HCT116 (cell line): ENCODE data around the gene NET1. TPM values are rescaled to one million over a fixed set of nuclear protein-coding genes. Genes with fewer than 3 reads are reported as not detected.

Experiments used
- ATAC-seq: fragments of 200-7000 bp; cut with Tn5 transposase; 2 replicates; pipeline ENCODE4 v1.9.1; 2020; ENCODE audit warnings: mild to moderate bottlenecking, moderate library complexity
- BruUV-seq: library from RNA; stranded (reverse); fragments of 400-500 nt; replicated peaks from 2 replicates; lab custom pipeline; 2021; lab: Mats Ljungman, UMichigan
- CTCF ChIA-PET: fragments of 300-600 bp; sonication (Branson Sonifier 250); formaldehyde crosslinking; loops from one replicate; lab custom pipeline; 2021; ENCODE audit warnings: antibody characterized with exemption; lab: Charles Lee
- POLR2A ChIA-PET: fragments of 300-600, 350-600 bp; sonication (Branson Sonifier 250); formaldehyde crosslinking; loops from one replicate; lab custom pipeline; 2021; ENCODE audit warnings: antibody characterized with exemption; lab: Charles Lee
- RAD21 ChIA-PET, 2 experiments: fragments of 300-600 bp; sonication (Branson Sonifier 250); formaldehyde crosslinking; loops; one replicate each; lab custom pipeline; 2023; ENCODE audit warnings: low total read pairs in 2 of 2; ENCODE audit not compliant: uncharacterized antibody in 2 of 2, unreplicated experiment in 2 of 2, low non-redundant PET in 1 of 2; lab: Charles Lee
- DNase-seq: peaks from one replicate; pipeline ENCODE4 v3.0.0-alpha.2; 2010; ENCODE audit warnings: low read depth, low spot score
- H2AFZ ChIP-seq: fragments of 200-600 bp; shearing (Covaris generic), sonication (generic); 2 replicates; pipeline ENCODE4 v1.6.1; 2017; ENCODE audit warnings: low read depth, mixed run types, mixed read lengths, antibody characterized with exemption, low read length; ENCODE audit not compliant: poor library complexity, severe bottlenecking
- H3K27ac ChIP-seq: 2 replicates; pipeline ENCODE4 v1.5.1; 2012; ENCODE audit warnings: low read depth, low read length
- H3K27me3 ChIP-seq: fragments of 200-600 bp; sonication (generic); 2 replicates; pipeline ENCODE4 v1.6.1; 2016; ENCODE audit warnings: mixed run types, low read length, mixed read lengths; ENCODE audit not compliant: insufficient read depth
- H3K36me3 ChIP-seq, 2 experiments: fragments of 200-500 bp in 1 of 2; fragments of 200-600 bp in 1 of 2; sonication (Bioruptor generic) in 1 of 2; sonication (generic) in 1 of 2; 2 replicates each; pipeline versions ENCODE4 v1.5.1 to v1.6.1; 2014 to 2016; ENCODE audit warnings: low read length in 2 of 2, inconsistent platforms in 1 of 2, mixed read lengths in 1 of 2, mixed run types in 1 of 2; ENCODE audit not compliant: insufficient read depth in 2 of 2, control insufficient read depth in 1 of 2
- H3K4me1 ChIP-seq, 2 experiments: fragments of 200-600 bp in 1 of 2; sonication (generic) in 1 of 2; 2 replicates each; pipeline versions ENCODE4 v1.5.1 to v1.6.1; 2012 to 2017; ENCODE audit warnings: low read length in 2 of 2, inconsistent platforms in 1 of 2, mild to moderate bottlenecking in 1 of 2, mixed read lengths in 1 of 2, mixed run types in 1 of 2, moderate library complexity in 1 of 2; ENCODE audit not compliant: insufficient read depth in 2 of 2, control insufficient read depth in 1 of 2
- H3K4me2 ChIP-seq: fragments of 200-600 bp; sonication (generic); 2 replicates; pipeline ENCODE4 v1.6.1; 2017; ENCODE audit warnings: mixed run types, low read length, mixed read lengths
- H3K4me3 ChIP-seq, 2 experiments: fragments of 200-600 bp in 1 of 2; sonication (generic) in 1 of 2; replicated peaks in 1 of 2; 2 replicates each; pipeline ENCODE4 v1.5.1; 2011 to 2016; ENCODE audit warnings: low read length in 2 of 2, control low read depth in 1 of 2, low read depth in 1 of 2, mild to moderate bottlenecking in 1 of 2, mixed read lengths in 1 of 2, mixed run types in 1 of 2
- H3K79me2 ChIP-seq: fragments of 200-600 bp; sonication (generic); 2 replicates; pipeline ENCODE4 v1.6.1; 2017; ENCODE audit warnings: mild to moderate bottlenecking, mixed run types, low read length, moderate library complexity, mixed read lengths; ENCODE audit not compliant: insufficient read depth
- H3K9ac ChIP-seq: fragments of 200-600 bp; sonication (generic); 2 replicates; pipeline ENCODE4 v1.6.1; 2016; ENCODE audit warnings: low read length, mixed read lengths
- H3K9me2 ChIP-seq: fragments of 200-600 bp; sonication (generic), shearing (Covaris generic); 2 replicates; pipeline ENCODE4 v1.6.1; 2017; ENCODE audit warnings: mixed run types, mild to moderate bottlenecking, moderate library complexity; ENCODE audit not compliant: insufficient read depth
- H3K9me3 ChIP-seq, 2 experiments: fragments of 200-500 bp in 1 of 2; fragments of 200-600 bp in 1 of 2; sonication (Bioruptor generic) in 1 of 2; sonication (generic) in 1 of 2; 2 replicates each; pipeline ENCODE4 v1.6.1; 2014 to 2017; ENCODE audit warnings: low read length in 2 of 2, mixed read lengths in 2 of 2, inconsistent platforms in 1 of 2, low read depth in 1 of 2, mild to moderate bottlenecking in 1 of 2, mixed run types in 1 of 2, moderate library complexity in 1 of 2; ENCODE audit not compliant: control insufficient read depth in 1 of 2, insufficient read depth in 1 of 2
- H4K20me1 ChIP-seq: fragments of 200-600 bp; sonication (generic), shearing (Covaris generic); 2 replicates; pipeline ENCODE4 v1.6.1; 2017; ENCODE audit warnings: mixed run types, mild to moderate bottlenecking, moderate library complexity; ENCODE audit not compliant: insufficient read depth
- CBX3 ChIP-seq: IDR thresholded peaks from 2 replicates; pipeline ENCODE4 v1.6.1; 2012; ENCODE audit warnings: low read depth
- EGR1 ChIP-seq: IDR thresholded peaks from 2 replicates; pipeline ENCODE4 v1.6.1; 2012; ENCODE audit warnings: low read depth
- EZH2 ChIP-seq: fragments of 200-600 bp; sonication (generic); IDR thresholded peaks from 2 replicates; pipeline ENCODE4 v1.6.1; 2017; ENCODE audit warnings: antibody characterized with exemption, mixed run types
- EZH2phosphoT487 ChIP-seq: fragments of 200-600 bp; IDR thresholded peaks from 2 replicates; pipeline ENCODE4 v1.6.1; 2018; ENCODE audit warnings: antibody characterized with exemption, borderline replicate concordance
- POLR2A ChIP-seq: IDR thresholded peaks from 2 replicates; pipeline ENCODE4 v1.7.0; 2011; ENCODE audit warnings: borderline replicate concordance; ENCODE audit not compliant: insufficient read depth, insufficient read length; ENCODE audit errors: extremely low read depth
- SIN3A ChIP-seq: IDR thresholded peaks from 2 replicates; pipeline ENCODE4 v1.6.1; 2012; ENCODE audit warnings: low read depth
- SP1 ChIP-seq: IDR thresholded peaks from 2 replicates; pipeline ENCODE4 v1.6.1; 2012; ENCODE audit warnings: low read depth
- SRF ChIP-seq: IDR thresholded peaks from 2 replicates; pipeline ENCODE4 v1.6.1; 2012; ENCODE audit warnings: low read depth
- YY1 ChIP-seq: IDR thresholded peaks from 2 replicates; pipeline ENCODE4 v1.6.1; 2011; ENCODE audit warnings: low read length, low read depth, moderate library complexity, mild to moderate bottlenecking; ENCODE audit not compliant: insufficient replicate concordance; ENCODE audit errors: extremely low read depth
- ZFX ChIP-seq: fragments of 450-650 bp; IDR thresholded peaks from 2 replicates; pipeline ENCODE4 v1.6.1; 2017
- intact Hi-C: fragments of 100-400 bp; cut with micrococcal nuclease; formaldehyde crosslinking; loops from 2 replicates; pipeline ENCODE4 v1.10.0; 2022
- total RNA-seq: library from RNA; stranded (reverse); gene quantifications from one replicate; pipeline ENCODE4 v1.2.1, GENCODE V29; 2021; ENCODE audit not compliant: unreplicated experiment
- TF ChIP-seq, protein P1 (sequence below), 3 experiments: fragments of 200-600 bp in 1 of 3; sonication (generic) in 1 of 3; IDR thresholded peaks in 2 of 3; conservative IDR thresholded peaks in 1 of 3; 2 replicates each; pipeline ENCODE4 v1.5.1; 2012 to 2017; ENCODE audit warnings: low read depth in 2 of 3, low read length in 2 of 3, antibody characterized with exemption in 1 of 3, borderline replicate concordance in 1 of 3, control low read depth in 1 of 3, mild to moderate bottlenecking in 1 of 3, mixed read lengths in 1 of 3, mixed run types in 1 of 3, moderate library complexity in 1 of 3; ENCODE audit not compliant: insufficient read depth in 1 of 3

Gene NET1
- total RNA-seq, 1 experiment from 2014 or later = 51.2 TPM

DNA sequence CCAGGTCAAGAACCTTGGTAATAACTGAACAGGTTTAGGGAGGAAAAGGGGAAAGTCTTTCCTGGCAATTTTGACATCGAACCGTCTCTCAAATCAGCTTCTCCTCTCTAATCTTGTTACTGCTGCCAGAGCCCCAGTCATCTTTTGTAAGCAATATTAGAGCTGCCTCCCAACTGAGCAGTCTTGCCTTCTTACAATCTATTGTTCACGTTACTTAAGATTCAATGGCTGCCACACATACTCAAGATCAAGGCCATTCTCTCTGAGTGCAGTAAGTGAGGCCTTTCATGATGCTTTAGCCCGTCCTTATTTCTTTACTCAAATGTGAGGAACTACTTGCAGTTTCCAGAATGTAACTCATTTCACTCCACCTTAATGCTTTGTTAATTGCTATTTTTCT lies 12.4 kb downstream of the NET1 start:
- Histone ChIP-seq H4K20me1 (peaks cover 6% of the 10 kb centered on the region; the same call in 1 of the 2 replicates), H3K4me1 (no peaks in the 10 kb centered on the region), H3K9me3 (no peaks in the 10 kb centered on the region; a peak in 1 of 4 replicates), H3K27ac (no peak overlapping the region), H3K9ac (no peak overlapping the region), H3K4me2 (no peak overlapping the region), H3K36me3 (peaks cover 4 to 12% of the 10 kb centered on the region in 2 experiments; a peak in 2 of 4 replicates), H3K27me3 (no peaks in the 10 kb centered on the region), H2AFZ (no peak overlapping the region), H3K4me3 (no peak overlapping the region), H3K9me2 (no peaks in the 10 kb centered on the region), H3K79me2 (peaks cover 93% of the 10 kb centered on the region)
- ChIA-PET RAD21 (no interaction called here), POLR2A (interaction anchor here (1.1 kb wide), 1 partner anchor 22 kb away, joined by 3 read pairs; no protein-coding TSS in a partner anchor), CTCF (interaction anchor here (1.0 to 2.9 kb wide), 5 partner anchors 9 to 610 kb away, joined by 3 to 23 read pairs (median 3); no protein-coding TSS in a partner anchor)
- BruUV-seq = no TSS peak
- intact Hi-C loops = no loop called here
- no peak for TF ChIP-seq YY1
- TF ChIP-seq, protein P1, sequence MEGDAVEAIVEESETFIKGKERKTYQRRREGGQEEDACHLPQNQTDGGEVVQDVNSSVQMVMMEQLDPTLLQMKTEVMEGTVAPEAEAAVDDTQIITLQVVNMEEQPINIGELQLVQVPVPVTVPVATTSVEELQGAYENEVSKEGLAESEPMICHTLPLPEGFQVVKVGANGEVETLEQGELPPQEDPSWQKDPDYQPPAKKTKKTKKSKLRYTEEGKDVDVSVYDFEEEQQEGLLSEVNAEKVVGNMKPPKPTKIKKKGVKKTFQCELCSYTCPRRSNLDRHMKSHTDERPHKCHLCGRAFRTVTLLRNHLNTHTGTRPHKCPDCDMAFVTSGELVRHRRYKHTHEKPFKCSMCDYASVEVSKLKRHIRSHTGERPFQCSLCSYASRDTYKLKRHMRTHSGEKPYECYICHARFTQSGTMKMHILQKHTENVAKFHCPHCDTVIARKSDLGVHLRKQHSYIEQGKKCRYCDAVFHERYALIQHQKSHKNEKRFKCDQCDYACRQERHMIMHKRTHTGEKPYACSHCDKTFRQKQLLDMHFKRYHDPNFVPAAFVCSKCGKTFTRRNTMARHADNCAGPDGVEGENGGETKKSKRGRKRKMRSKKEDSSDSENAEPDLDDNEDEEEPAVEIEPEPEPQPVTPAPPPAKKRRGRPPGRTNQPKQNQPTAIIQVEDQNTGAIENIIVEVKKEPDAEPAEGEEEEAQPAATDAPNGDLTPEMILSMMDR (IDR thresholded peaks at IDR 0.05 in 2 of 3, conservative IDR thresholded peaks at IDR 0.05 in 1 of 3; ENCODE audit: borderline replicate concordance in 1 of 3, insufficient read depth in 1 of 3, low read depth in 2 of 3, low read length in 2 of 3) = no peak
- TF ChIP-seq SP1 = no peak
- no peak for TF ChIP-seq ZFX
- no peak for TF ChIP-seq EGR1
- TF ChIP-seq SIN3A = no peak
- no peak for TF ChIP-seq CBX3
- no peak for TF ChIP-seq EZH2
- no peak for TF ChIP-seq SRF
- TF ChIP-seq EZH2phosphoT487 = no peak
- no peak for TF ChIP-seq POLR2A
- ATAC-seq (no peak), DNase-seq (no peak)
